GM23338 (cell line): ENCODE results near the gene CPSF2. TPM values are rescaled to one million over a fixed set of nuclear protein-coding genes. Genes with fewer than 3 reads are reported as not detected.

ENCODE experiments used
- ATAC-seq: fragments of 200-7000 bp; cut with Tn5 transposase; 3 replicates; pipeline ENCODE4 v1.9.1; 2020
- DNase-seq: peaks from one replicate; pipeline ENCODE4 v3.0.0-alpha.2; 2015; ENCODE audit warnings: low spot score
- H2AFZ ChIP-seq: fragments of 200-600 bp; sonication (generic); 2 replicates; pipeline ENCODE4 v1.8.0; 2016; ENCODE audit warnings: antibody characterized with exemption, mild to moderate bottlenecking, moderate library complexity
- H3F3A ChIP-seq: fragments of 200-600 bp; sonication (generic); replicated peaks from 2 replicates; pipeline ENCODE4 v1.8.0; 2017; ENCODE audit warnings: antibody characterized with exemption, mixed run types, low read depth
- H3K27ac ChIP-seq: fragments of 200-600 bp; sonication (generic); 2 replicates; pipeline ENCODE4 v1.6.1; 2016; ENCODE audit warnings: low read depth
- H3K27me3 ChIP-seq: fragments of 200-600 bp; sonication (generic); 2 replicates; pipeline ENCODE4 v1.8.0; 2016; ENCODE audit warnings: mild to moderate bottlenecking, mixed run types, moderate library complexity; ENCODE audit not compliant: insufficient read depth
- H3K36me3 ChIP-seq: fragments of 200-600 bp; sonication (generic); 2 replicates; pipeline ENCODE4 v1.8.0; 2016; ENCODE audit warnings: mild to moderate bottlenecking; ENCODE audit not compliant: insufficient read depth
- H3K4me1 ChIP-seq: fragments of 200-600 bp; sonication (generic); 2 replicates; pipeline ENCODE4 v1.8.0; 2016; ENCODE audit warnings: mild to moderate bottlenecking, moderate library complexity; ENCODE audit not compliant: insufficient read depth
- H3K4me2 ChIP-seq: fragments of 200-600 bp; sonication (generic); 2 replicates; pipeline ENCODE4 v1.7.1; 2017; ENCODE audit warnings: mixed run types
- H3K4me3 ChIP-seq: fragments of 200-600 bp; sonication (generic); 2 replicates; pipeline ENCODE4 v1.6.1; 2016; ENCODE audit warnings: mixed run types
- H3K79me2 ChIP-seq: fragments of 200-600 bp; sonication (generic); replicated peaks from 2 replicates; pipeline ENCODE4 v1.8.0; 2017; ENCODE audit warnings: mild to moderate bottlenecking; ENCODE audit not compliant: insufficient read depth
- H3K9me2 ChIP-seq: fragments of 200-600 bp; sonication (generic); 2 replicates; pipeline ENCODE4 v1.8.0; 2017; ENCODE audit not compliant: insufficient read depth
- H4K20me1 ChIP-seq: fragments of 200-600 bp; sonication (generic); replicated peaks from 2 replicates; pipeline ENCODE4 v1.8.0; 2017; ENCODE audit warnings: mild to moderate bottlenecking; ENCODE audit not compliant: insufficient read depth
- H3K27ac Mint-ChIP-seq: 2 replicates; pipeline ENCODE4 v1.8.0; 2020; ENCODE audit warnings: inconsistent platforms, mild to moderate bottlenecking, moderate library complexity, mixed read lengths
- H3K27me3 Mint-ChIP-seq: 3 replicates; pipeline ENCODE4 v1.8.0; 2022; ENCODE audit warnings: low read depth, mild to moderate bottlenecking, moderate library complexity, mixed read lengths, inconsistent platforms; ENCODE audit not compliant: insufficient read depth, poor library complexity
- H3K36me3 Mint-ChIP-seq: 3 replicates; pipeline ENCODE4 v1.8.0; 2021; ENCODE audit warnings: low read depth, mild to moderate bottlenecking, inconsistent platforms, moderate library complexity, mixed read lengths
- H3K4me1 Mint-ChIP-seq: 3 replicates; pipeline ENCODE4 v1.8.0; 2020; ENCODE audit warnings: mild to moderate bottlenecking, inconsistent platforms, mixed read lengths
- H3K4me3 Mint-ChIP-seq: 3 replicates; pipeline ENCODE4 v1.8.0; 2021; ENCODE audit warnings: moderate library complexity, mild to moderate bottlenecking, inconsistent platforms, mixed read lengths
- H3K9me3 Mint-ChIP-seq: 3 replicates; pipeline ENCODE4 v1.8.0; 2020; ENCODE audit warnings: moderate library complexity, mild to moderate bottlenecking, inconsistent platforms, mixed read lengths
- CREB1 ChIP-seq: fragments of 250-450 bp; sonication (Bioruptor Pico); IDR thresholded peaks from 2 replicates; pipeline ENCODE4 v1.5.0; 2020; ENCODE audit warnings: low read depth, mild to moderate bottlenecking, moderate library complexity
- CTCF ChIP-seq, 2 experiments: fragments of 200-600 bp in 1 of 2; sonication (generic) in 1 of 2; conservative IDR thresholded peaks; 2 replicates each; pipeline versions ENCODE4 v1.5.1 to v1.6.1; 2016 to 2017; ENCODE audit warnings: antibody characterized with exemption in 2 of 2, low read depth in 2 of 2, mild to moderate bottlenecking in 2 of 2, moderate library complexity in 1 of 2
- ETS1 ChIP-seq: IDR thresholded peaks from 2 replicates; pipeline ENCODE4 v1.6.1; 2016; ENCODE audit warnings: antibody characterized with exemption
- EZH2 ChIP-seq: fragments of 200-600 bp; sonication (generic); IDR thresholded peaks from one replicate; pipeline ENCODE4 v1.8.0; 2017; ENCODE audit warnings: antibody characterized with exemption, mild to moderate bottlenecking, low read depth; ENCODE audit not compliant: unreplicated experiment
- EZH2phosphoT487 ChIP-seq: fragments of 200-600 bp; sonication (generic); IDR thresholded peaks from one replicate; pipeline ENCODE4 v1.8.1; 2018; ENCODE audit warnings: antibody characterized with exemption; ENCODE audit not compliant: unreplicated experiment
- JUNB ChIP-seq: IDR thresholded peaks from one replicate; pipeline ENCODE4 v1.6.1; 2016; ENCODE audit warnings: antibody characterized with exemption; ENCODE audit not compliant: unreplicated experiment
- NANOG ChIP-seq: IDR thresholded peaks from 2 replicates; pipeline ENCODE4 v1.6.1; 2016; ENCODE audit warnings: antibody characterized with exemption, borderline replicate concordance
- POLR2AphosphoS5 ChIP-seq: IDR thresholded peaks from 2 replicates; pipeline ENCODE4 v1.6.1; 2016; ENCODE audit warnings: antibody characterized with exemption, low read depth
- REST ChIP-seq: IDR thresholded peaks from one replicate; pipeline ENCODE4 v1.6.1; 2018; ENCODE audit warnings: antibody characterized with exemption; ENCODE audit not compliant: unreplicated experiment
- STAT1 ChIP-seq: IDR thresholded peaks from one replicate; pipeline ENCODE4 v1.6.1; 2016; ENCODE audit warnings: antibody characterized with exemption; ENCODE audit not compliant: unreplicated experiment
- ZNF114 ChIP-seq: fragments of 250-450 bp; sonication (Bioruptor Pico); IDR thresholded peaks from 2 replicates; pipeline ENCODE4 v1.5.0; 2020; ENCODE audit warnings: mild to moderate bottlenecking, moderate library complexity
- ZNF331 ChIP-seq: fragments of 250-450 bp; sonication (Bioruptor Pico); IDR thresholded peaks from 2 replicates; pipeline ENCODE4 v1.5.0; 2020; ENCODE audit warnings: low read depth, mild to moderate bottlenecking, moderate library complexity
- polyA plus RNA-seq: library from polyadenylated mRNA; unstranded; fragments of >200 nt; fragmentation: Nextera tagmentation; extraction: Ambion mirVana; gene quantifications from 2 replicates; pipeline ENCODE4 v1.2.1, GENCODE V29; 2016
- total RNA-seq: library from RNA; depleted of rRNA; stranded (reverse); fragments of >200 nt; shearing (Covaris generic); gene quantifications from 2 replicates; pipeline ENCODE4 v1.2.3, GENCODE V29; 2014

The CPSF2 gene
- total and polyA plus RNA-seq, 2 experiments from 2014 or later = 54.2 to 112 TPM

GRCh38 chr14:92108345-92109254 is 13.2 kb upstream of the CPSF2 start:
- Mint-ChIP-seq H3K9me3 (no peaks in the 10 kb centered on the region; the same call in 2 of the 3 replicates), H3K27ac (peak overlapping the region; percentile 92), H3K4me1 (peaks cover 15% of the 10 kb centered on the region), H3K27me3 (peaks cover 3% of the 10 kb centered on the region), H3K36me3 (no peaks in the 10 kb centered on the region), H3K4me3 (peak overlapping the region; percentile 40; the same call in 2 of the 3 replicates)
- Histone ChIP-seq H3F3A (peaks cover 8% of the 10 kb centered on the region; the same call in 1 of the 2 replicates), H3K79me2 (peaks cover 26% of the 10 kb centered on the region), H3K4me1 (peaks cover 5% of the 10 kb centered on the region), H3K27me3 (no peaks in the 10 kb centered on the region), H3K4me2 (peak overlapping the region; percentile 43), H3K9me2 (no peaks in the 10 kb centered on the region), H3K36me3 (no peaks in the 10 kb centered on the region), H3K27ac (peak overlapping the region; percentile 93), H3K4me3 (peak overlapping the region; percentile 20), H2AFZ (no peak overlapping the region), H4K20me1 (no peaks in the 10 kb centered on the region; the same call in 1 of the 2 replicates)
- ATAC-seq = peak; percentile 51
- DNase-seq = peak; percentile 84
- TF ChIP-seq POLR2AphosphoS5 = peak; percentile 61
- no peak for TF ChIP-seq JUNB
- peak; percentile 43; the same call in 1 of the 2 replicates for TF ChIP-seq CREB1

GRCh38 chr14:92109490-92109889 is 12.3 kb upstream of the CPSF2 start:
- Histone ChIP-seq H3K9me2 (no peaks in the 10 kb centered on the region), H3K4me1 (peaks cover 5% of the 10 kb centered on the region), H3K4me2 (0 out of 2 replicates have a peak overlapping the region, but pooled peaks have one; percentile 43), H3K27ac (no peak overlapping the region), H3K79me2 (peaks cover 17% of the 10 kb centered on the region), H3F3A (peaks cover 8% of the 10 kb centered on the region; the same call in 1 of the 2 replicates), H2AFZ (no peak overlapping the region), H3K27me3 (no peaks in the 10 kb centered on the region), H3K36me3 (no peaks in the 10 kb centered on the region), H3K4me3 (no peak overlapping the region), H4K20me1 (no peaks in the 10 kb centered on the region)
- Mint-ChIP-seq H3K27ac (no peak overlapping the region), H3K4me1 (peaks cover 15% of the 10 kb centered on the region), H3K4me3 (no peak overlapping the region), H3K9me3 (no peaks in the 10 kb centered on the region; the same call in 2 of the 3 replicates), H3K27me3 (peaks cover 3% of the 10 kb centered on the region), H3K36me3 (no peaks in the 10 kb centered on the region)
- DNase-seq = no peak
- ATAC-seq = no peak
- TF ChIP-seq ZNF331 (CRISPR knock-in tag) (no peak), CTCF (conservative IDR thresholded peaks at IDR 0.05; ENCODE audit: low read depth in 2 of 2) (no peak), ETS1 (no peak), EZH2 (no peak), JUNB (no peak), POLR2AphosphoS5 (no peak), REST (no peak), NANOG (no peak), EZH2phosphoT487 (no peak), ZNF114 (no peak), CREB1 (no peak), STAT1 (no peak)
